ENCODE results near the gene MINDY2. TPM values are rescaled to one million over a fixed set of nuclear protein-coding genes. Genes with fewer than 3 reads are reported as not detected.

The MINDY2 gene
- total and polyA plus RNA-seq, 8 donors = 15.6 to 23.5 (median 16.8) TPM

DNA sequence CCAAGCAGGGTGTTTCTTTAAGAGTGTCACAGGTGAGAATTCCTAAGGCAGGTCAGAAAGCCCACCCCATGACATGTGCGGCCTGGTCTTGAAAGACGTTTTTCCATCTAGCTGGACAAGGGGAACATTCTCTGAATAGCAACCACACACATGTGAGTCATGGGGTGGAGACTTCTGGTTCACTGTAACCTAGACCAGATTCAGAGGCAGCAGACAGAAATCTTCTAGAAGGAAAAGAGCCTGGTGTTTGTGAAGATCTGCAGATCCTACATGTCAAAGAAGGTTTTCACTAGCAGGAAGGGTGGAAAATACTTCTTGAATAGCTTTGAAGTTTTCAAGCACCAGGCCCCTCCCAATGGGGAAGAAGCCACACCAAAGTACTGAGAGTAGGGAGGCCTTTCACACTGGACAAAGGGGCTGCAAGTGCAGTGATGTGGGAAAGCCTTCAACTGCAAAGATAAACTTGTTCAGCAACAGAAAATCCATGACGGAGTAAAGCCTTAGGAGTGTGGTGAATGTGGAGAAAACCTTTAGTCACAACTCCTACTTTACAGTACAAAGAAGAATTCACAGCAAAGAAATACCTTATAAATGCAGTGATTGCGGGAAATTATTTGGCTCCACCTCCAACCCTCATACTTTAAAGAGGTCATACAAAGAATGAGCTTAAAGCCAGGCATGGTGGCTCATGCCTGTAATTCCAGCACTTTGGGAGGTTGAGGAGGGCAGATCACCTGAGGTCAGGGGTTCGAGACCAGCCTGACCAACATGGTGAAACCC, 39.2 kb upstream of the MINDY2 start:
- TF ChIP-seq, protein P1, sequence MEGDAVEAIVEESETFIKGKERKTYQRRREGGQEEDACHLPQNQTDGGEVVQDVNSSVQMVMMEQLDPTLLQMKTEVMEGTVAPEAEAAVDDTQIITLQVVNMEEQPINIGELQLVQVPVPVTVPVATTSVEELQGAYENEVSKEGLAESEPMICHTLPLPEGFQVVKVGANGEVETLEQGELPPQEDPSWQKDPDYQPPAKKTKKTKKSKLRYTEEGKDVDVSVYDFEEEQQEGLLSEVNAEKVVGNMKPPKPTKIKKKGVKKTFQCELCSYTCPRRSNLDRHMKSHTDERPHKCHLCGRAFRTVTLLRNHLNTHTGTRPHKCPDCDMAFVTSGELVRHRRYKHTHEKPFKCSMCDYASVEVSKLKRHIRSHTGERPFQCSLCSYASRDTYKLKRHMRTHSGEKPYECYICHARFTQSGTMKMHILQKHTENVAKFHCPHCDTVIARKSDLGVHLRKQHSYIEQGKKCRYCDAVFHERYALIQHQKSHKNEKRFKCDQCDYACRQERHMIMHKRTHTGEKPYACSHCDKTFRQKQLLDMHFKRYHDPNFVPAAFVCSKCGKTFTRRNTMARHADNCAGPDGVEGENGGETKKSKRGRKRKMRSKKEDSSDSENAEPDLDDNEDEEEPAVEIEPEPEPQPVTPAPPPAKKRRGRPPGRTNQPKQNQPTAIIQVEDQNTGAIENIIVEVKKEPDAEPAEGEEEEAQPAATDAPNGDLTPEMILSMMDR (IDR thresholded peaks at IDR 0.05) = no peak
- no peak overlapping the region for H3K4me3 ChIP-seq
- H3K27me3 ChIP-seq = no peaks in the 10 kb centered on the region
- H3K9me3 ChIP-seq = no peaks in the 10 kb centered on the region
- no peak for DNase-seq
- peak; percentile 86 for ATAC-seq
- no peaks in the 10 kb centered on the region for H3K36me3 ChIP-seq
- H3K4me1 ChIP-seq = peaks cover 0 to 67% of the 10 kb centered on the region in 2 donors
- H3K27ac ChIP-seq = peak overlapping the region; percentile 36 to 54
- intact Hi-C loops (cut with DNase I) = no loop called here

DNA sequence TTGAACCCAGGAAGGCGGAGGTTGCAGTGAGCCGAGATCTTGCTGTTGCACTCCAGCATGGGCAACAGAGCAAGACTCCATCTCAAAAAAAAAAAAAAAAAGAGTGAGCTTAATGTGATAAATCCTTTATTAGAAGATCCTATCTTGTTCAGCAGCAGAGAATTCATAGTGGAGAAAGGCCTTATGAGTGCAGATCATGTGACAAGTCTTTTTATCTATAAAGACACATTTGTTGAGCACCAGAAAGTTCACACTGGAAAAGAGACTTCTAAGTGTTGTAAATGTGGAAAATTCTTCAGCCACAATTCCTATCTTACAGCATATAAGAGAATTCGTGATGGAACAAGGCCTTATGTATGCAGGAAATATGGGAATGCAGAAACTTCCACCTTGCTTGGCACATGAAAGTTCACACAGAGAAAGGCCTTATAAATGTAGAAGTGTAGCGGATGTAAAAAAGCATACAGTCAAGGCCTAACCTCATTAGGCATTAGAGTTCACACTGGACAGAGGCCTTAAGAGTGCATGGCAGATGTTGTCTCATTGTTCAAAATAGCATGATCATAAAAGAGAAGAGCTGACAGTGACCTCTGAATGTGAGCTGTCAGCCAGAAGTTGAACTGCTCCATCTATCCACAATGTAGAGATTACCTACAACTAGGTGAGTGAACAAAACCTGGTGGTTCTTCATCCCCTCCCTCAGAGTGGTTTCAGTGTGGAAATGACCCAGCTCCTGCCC, 38.3 kb upstream of the MINDY2 start:
- Histone ChIP-seq H3K36me3 (no peaks in the 10 kb centered on the region), H3K4me1 (peaks cover 2 to 69% of the 10 kb centered on the region in 2 donors), H3K4me3 (no peak overlapping the region), H3K27ac (peak overlapping the region in 1 of 2 donors; percentile 54), H3K9me3 (no peaks in the 10 kb centered on the region), H3K27me3 (no peaks in the 10 kb centered on the region)
- ATAC-seq = no peak
- TF ChIP-seq, protein P1 (IDR thresholded peaks at IDR 0.05) = no peak
- intact Hi-C loops (cut with DNase I) = no loop called here
- DNase-seq = no peak

DNA sequence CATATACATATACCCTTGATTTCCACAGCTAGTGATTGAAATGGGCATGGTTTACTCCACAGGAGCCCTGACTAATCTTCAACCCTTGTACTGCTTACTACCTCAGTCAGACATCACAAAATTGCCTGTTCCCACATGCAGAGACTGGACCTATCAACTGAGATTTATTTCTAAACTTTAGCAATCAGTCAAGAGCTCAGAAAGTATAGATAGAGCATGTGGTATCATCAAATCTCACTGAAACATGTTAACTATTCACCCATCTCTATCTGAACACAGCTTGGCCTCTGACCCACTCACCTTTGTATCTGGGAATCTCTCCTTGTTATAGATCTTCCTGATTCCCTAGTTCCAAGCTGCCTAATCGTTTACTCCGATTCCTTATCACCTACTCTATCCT, 36.2 kb upstream of the MINDY2 start:
- Histone ChIP-seq H3K4me3 (no peak overlapping the region), H3K36me3 (no peaks in the 10 kb centered on the region), H3K9me3 (no peaks in the 10 kb centered on the region), H3K27me3 (no peaks in the 10 kb centered on the region), H3K27ac (no peak overlapping the region), H3K4me1 (peaks cover 13 to 87% of the 10 kb centered on the region in 2 donors)
- intact Hi-C loops (cut with DNase I) = no loop called here
- ATAC-seq = no peak
- no peak for DNase-seq
- TF ChIP-seq, protein P1 (IDR thresholded peaks at IDR 0.05) = no peak

DNA sequence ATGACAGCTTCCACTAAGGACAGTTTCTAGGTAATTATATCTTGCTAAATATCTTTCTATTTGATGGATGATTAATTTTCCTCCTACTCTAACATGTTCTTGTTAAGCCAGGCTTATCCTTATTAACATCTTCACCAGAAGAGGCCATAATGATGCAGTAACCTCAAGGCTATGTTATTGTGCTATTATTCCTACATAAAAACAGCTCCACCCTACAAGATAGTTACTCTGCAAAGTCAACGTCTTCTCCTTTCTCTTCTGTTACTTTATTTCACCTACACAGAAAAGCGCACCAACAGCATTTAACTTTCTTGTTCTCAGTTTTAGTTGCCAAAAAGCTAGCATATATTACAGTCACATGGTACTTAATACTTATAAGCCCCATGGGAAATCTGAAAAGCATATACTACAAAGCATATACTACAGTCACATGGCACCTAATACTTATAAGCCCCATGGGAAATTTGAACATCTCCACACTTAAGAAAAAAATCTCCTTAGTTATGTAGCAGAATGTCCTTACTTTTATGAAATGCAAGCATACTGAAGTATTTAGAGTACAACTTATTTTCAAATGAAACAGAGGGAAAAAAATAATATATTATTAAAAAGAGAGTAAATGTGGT, 35.0 kb upstream of the MINDY2 start:
- TF ChIP-seq, protein P1 (IDR thresholded peaks at IDR 0.05) = no peak
- no peak overlapping the region for H3K27ac ChIP-seq
- intact Hi-C loops (cut with DNase I) = no loop called here
- no peaks in the 10 kb centered on the region for H3K9me3 ChIP-seq
- H3K36me3 ChIP-seq = no peaks in the 10 kb centered on the region
- DNase-seq (no peak), ATAC-seq (no peak)
- H3K4me3 ChIP-seq = no peak overlapping the region
- no peaks in the 10 kb centered on the region for H3K27me3 ChIP-seq
- H3K4me1 ChIP-seq = peaks cover 13 to 91% of the 10 kb centered on the region in 2 donors

DNA sequence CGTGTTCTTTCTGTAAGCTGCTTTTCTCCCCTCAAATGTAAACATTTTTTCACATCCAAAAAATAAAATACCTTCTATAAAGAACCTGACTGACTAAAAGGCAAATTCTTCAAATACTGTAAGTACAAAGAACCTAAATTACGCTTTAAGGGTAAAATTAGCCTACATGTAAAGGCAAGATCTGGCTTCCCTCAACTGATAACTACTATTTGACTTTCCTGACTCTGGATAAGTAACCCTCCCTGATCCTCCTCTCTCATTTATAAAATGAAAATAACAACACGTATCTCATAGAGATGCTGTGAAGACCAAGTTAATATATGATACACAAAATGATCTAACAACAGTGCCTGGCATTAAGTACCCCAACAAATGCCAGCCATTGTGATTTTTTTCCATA, 33.8 kb upstream of the MINDY2 start:
- H3K36me3 ChIP-seq = no peaks in the 10 kb centered on the region
- H3K9me3 ChIP-seq = no peaks in the 10 kb centered on the region
- H3K27me3 ChIP-seq = no peaks in the 10 kb centered on the region
- ATAC-seq (no peak), DNase-seq (no peak)
- no peak overlapping the region for H3K4me3 ChIP-seq
- TF ChIP-seq, protein P1 (IDR thresholded peaks at IDR 0.05) = no peak
- H3K27ac ChIP-seq = peak overlapping the region in 1 of 2 donors; percentile 72
- H3K4me1 ChIP-seq = peaks cover 16 to 91% of the 10 kb centered on the region in 2 donors
- intact Hi-C loops (cut with DNase I) = no loop called here

All from left lung (tissue), 10 donors.